Sciatic nerve (tissue), 2 donors: ENCODE measurements around the gene FAM200B. TPM values are rescaled to one million over a fixed set of nuclear protein-coding genes. Genes with fewer than 3 reads are reported as not detected.
"Not testable (repeated sequence)": the region's sequence is repeated elsewhere in the genome, so short reads cannot be mapped to it uniquely, and the experiment has no call there.

Experiments
- ATAC-seq: fragments of 200-7000 bp; cut with Tn5 transposase; one replicate; pipeline ENCODE4 v1.9.1; 2020; ENCODE audit warnings: mild to moderate bottlenecking, moderate library complexity
- DNase-seq: peaks from one replicate; pipeline ENCODE4 v3.0.0-alpha.2; 2020; ENCODE audit warnings: low spot score
- intact Hi-C: fragments of 100-400 bp; cut with DNase I; formaldehyde crosslinking; loops from one replicate; pipeline ENCODE4 v1.14.2; 2022
- total RNA-seq: library from RNA; stranded (reverse); fragmentation: NEBNext Ultra II Directional; extraction: Animal tissue kit (Norgen Biotek cat#: 25700); gene quantifications from one replicate; pipeline ENCODE4 v1.2.1, GENCODE V29; 2021
- donor health status: DM: no; HTN: no; CAD: no.
- donor health status: DM: no; HTN: no; CAD: no.

Gene FAM200B
- total RNA-seq, 1 donor from 2014 or later, result 42.8 TPM

DNA sequence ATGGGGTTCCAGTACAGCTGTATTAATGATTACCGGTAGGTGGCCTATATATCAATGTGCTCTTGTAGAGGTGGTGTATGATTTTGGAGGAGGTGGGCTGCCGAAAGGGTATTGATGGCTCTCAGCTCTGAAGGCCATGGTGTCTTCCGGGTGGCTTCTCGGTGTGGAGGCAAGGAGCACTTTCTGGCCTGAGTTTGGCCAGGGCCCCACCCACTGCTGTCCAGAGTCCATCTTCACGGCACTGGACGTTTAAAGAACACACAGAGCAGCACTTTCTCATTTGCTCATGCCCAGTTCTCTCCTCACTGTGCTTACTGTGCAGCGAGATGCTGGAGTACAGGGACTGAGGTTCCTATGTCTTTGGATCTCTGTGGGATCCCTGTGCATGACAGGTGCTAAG lies 37.3 kb downstream of the FAM200B start:
- intact Hi-C loops, result no loop called here
- ATAC-seq (no peak), DNase-seq (no peak)

DNA sequence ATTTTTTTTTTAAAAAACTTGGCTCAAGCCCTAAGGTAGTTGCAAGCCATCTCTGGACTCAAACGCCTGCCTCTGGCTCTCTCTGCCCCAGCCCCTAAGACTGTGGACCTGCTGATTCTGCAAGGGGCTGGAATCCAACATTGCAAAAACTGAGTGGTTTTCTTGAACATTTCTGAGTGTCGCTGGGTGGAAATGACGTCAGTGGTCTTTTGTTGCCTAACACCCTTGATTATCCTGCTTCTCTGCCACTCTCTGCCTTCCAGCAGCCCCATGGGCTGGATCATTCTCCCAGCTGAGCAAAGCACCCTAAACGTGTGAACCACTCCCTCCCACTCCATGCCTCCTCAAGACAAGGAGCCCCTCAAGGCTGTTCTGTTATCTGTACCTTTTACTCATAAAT lies 37.9 kb downstream of the FAM200B start:
- no peak for DNase-seq
- intact Hi-C loops, result no loop called here
- ATAC-seq, result no peak

GRCh38 chr4:15720851-15721250 lies 39.2 kb downstream of the FAM200B start:
- DNase-seq, result no peak
- intact Hi-C loops, result no loop called here
- no peak for ATAC-seq

- intact Hi-C loops, result no loop called here
- no peak for DNase-seq
- ATAC-seq, result peak; percentile 21
Observed at GRCh38 chr4:15725608-15726007, 44.0 kb downstream of the FAM200B start.

GRCh38 chr4:15729910-15730533 lies 48.4 kb downstream of the FAM200B start:
- DNase-seq, result no peak
- intact Hi-C loops, result no loop called here
- peak; percentile 65 for ATAC-seq

GRCh38 chr4:15733061-15733460 lies 51.4 kb downstream of the FAM200B start:
- ATAC-seq, intact Hi-C loops, DNase-seq: not testable (repeated sequence)

- DNase-seq (no peak), ATAC-seq (no peak)
- intact Hi-C loops, result no loop called here
Observed at GRCh38 chr4:15735536-15735935, 53.9 kb downstream of the FAM200B start.

GRCh38 chr4:15736514-15737050 lies 55.0 kb downstream of the FAM200B start:
- intact Hi-C loops, result no loop called here
- no peak for DNase-seq
- ATAC-seq, result no peak

DNA sequence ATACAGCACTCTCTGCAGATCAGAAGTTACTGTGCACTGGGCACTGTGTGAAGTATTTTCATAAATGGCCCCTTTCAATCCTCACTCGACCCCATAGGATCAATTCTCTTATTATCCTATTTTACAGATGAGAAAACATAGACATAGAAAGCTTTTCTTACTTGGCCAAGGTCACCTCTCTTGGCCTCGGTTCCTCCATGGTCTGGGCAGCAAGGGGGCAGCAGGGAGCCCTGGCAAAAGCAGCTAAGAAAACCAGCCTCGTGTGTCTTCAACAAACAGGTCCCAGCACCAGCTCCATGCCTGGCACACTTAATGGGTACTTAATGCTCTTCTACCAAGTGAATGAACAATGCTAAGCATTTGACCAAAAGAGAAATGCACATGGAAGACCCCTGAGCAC lies 55.6 kb downstream of the FAM200B start:
- ATAC-seq, result no peak
- no peak for DNase-seq
- intact Hi-C loops, result no loop called here

- ATAC-seq (no peak), DNase-seq (no peak)
- intact Hi-C loops, result no loop called here
Observed at GRCh38 chr4:15738877-15739276, 57.2 kb downstream of the FAM200B start.

Other genes with a start within 250 kb of the FAM200B start
- 35.6 TPM for gene CC2D2A, start 211.9 kb upstream of the FAM200B start, total RNA-seq
- 97.4 TPM for gene FBXL5, start 26.5 kb upstream of the FAM200B start, total RNA-seq
- 9.1 TPM for gene BST1, start 21.2 kb downstream of the FAM200B start, total RNA-seq
- 3.4 TPM for gene CD38, start 96.5 kb downstream of the FAM200B start, total RNA-seq